NCI-H1105 (cell line): ENCODE measurements around the gene GLOD5.

Experiments used
- DNase-seq: peaks from one replicate; lab custom pipeline; 2025; lab: John Stamatoyannopoulos, UW

The GLOD5 gene

DNA sequence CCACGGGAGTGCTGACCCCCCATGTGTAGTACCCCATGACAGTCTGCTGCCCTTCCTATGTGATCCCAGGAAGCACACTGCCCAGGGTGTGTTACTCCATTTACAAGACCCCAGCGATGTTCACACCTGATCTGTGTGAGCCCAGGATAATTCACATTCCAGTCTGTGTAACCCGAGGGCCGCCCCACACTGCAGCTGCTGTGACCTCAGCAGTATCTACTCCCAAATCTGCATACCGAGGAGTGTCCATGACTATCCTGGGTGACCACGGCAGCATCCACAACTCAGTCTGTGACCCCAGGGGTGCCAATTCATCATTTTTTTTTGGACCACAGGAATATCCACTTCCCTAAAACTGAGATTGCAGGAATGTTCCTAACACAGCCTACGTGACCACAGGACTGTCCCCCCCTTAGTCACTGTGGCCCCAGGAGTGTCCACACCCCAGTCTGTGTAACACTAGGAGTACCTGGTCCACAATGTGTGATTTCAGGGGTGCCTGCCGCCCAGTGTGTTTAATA is 7.8 kb upstream of the GLOD5 start:
- no peak for DNase-seq

DNA sequence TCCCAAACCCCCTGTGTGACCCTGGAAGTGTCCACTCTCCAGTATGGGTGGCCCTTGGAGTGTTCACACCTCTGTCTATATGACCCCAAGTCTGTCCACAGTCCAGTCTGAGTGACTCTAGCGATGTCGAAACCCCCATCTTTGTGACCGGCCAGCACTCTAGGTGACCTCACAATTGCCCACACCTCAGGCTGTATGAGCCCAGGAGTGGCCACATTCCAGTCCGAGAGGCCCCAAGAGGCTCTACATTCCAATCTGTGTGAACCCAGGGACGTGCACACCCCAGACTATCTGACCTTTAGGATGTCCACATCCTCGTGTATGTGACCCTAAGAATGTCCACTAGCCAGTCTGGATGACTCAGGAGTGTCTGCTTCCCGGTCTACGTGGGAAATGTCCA is 7.3 kb upstream of the GLOD5 start:
- no peak for DNase-seq

DNA sequence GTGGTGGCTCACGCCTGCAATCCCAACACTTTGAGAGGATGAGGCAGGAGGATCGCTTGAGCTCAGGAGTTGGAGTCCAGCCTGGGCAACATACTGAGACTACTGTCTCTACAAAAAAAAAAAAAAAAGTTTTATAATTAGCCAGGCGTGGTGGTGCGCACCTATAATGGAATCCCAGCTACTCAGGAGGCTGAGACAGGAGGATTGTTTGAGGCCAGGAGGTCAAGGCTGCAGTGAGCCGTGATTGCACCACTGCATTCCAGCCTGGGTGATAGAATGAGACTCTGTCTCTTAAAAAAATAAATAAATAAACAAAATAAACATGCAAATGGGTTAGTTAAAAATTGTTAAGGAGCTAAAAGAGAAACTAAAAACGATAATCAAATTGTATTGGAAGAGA is 7.7 kb downstream of the GLOD5 start:
- DNase-seq, result no peak

DNA sequence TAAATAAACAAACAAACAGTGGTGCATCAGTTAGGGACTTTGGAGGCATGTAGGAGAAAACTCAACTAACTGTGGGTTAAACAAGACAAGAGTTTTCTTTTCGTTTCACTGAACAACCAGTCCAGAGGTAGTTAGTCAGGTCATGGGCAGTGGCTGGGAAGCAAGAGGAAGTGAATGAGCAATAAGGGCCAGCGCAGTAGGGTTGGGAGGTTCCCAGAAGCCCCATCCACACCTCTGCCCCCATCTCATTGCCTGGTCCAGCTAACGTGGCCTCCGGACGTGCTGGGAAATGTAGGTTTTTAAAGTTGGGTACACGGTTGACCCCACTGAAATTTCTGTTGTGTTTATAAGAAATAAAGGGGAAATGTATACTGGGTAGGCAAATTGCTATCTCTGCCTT is 8.7 kb downstream of the GLOD5 start:
- no peak for DNase-seq

DNA sequence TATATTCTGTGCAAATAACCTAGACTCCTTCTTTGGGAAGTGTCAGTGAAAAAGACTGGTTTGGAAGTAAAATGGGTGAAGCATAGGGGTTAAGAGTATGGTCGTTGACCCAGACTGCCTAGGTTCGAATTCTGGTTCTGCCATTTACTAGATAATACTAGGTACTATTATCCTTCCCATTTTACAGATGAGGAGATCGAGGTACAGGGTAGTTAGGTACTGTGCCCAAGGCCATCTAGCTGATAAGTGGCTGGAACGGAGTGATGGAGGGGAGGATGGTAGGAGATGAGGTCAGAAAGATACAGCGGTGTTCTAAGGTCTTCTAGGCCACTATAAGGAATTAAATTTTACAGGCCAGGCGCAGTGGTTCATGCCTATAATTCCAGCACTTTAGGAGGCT is 11.1 kb downstream of the GLOD5 start:
- DNase-seq, result no peak

DNA sequence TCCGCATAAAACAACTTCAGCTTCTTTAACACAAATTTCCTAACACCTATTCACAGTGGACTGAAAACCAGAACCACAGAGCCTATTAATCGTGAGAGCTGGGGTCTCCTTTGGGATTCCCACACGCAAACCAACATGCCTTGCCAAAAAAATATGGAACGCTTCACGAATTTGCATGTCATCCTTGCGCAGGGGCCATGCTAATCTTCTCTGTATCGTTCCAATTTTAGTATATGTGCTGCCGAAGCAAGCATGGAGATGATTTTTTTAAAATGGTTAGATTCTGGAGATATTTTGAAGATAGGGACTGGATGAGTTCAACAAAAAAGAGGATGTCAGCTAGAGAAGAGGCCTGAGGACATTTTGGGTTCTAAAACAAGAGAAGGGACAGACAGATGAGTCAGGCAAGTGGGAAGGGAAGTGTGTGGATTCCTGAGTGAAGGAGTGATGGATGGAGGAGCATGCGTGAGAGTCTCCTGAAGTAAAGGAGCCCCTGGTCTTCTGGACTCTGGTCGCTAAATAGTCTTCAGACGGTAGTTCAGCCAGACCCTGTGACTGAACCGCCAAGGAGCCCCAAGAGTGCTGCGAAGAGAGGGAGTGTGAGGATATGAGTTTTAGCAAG is 15.4 kb downstream of the GLOD5 start:
- DNase-seq, result no peak

DNA sequence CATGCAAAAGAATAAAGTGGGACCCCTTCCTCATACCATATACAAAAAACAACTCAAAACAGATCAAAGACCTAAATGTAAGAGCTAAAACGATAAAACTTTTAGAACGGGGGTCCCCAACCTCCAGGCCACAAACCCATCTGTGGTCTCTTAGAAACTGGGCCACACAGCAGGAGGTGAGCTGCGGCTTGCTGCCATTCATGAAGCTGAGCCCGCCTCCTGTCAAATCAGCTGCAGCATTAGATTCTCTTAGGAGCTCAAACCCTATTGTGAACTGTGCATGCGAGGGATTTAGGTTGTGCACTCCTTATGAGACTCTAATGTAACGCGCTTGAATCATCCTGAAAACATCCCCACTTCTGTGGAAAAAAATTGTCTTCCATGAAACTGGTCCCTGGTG is 17.9 kb downstream of the GLOD5 start:
- no peak for DNase-seq

DNA sequence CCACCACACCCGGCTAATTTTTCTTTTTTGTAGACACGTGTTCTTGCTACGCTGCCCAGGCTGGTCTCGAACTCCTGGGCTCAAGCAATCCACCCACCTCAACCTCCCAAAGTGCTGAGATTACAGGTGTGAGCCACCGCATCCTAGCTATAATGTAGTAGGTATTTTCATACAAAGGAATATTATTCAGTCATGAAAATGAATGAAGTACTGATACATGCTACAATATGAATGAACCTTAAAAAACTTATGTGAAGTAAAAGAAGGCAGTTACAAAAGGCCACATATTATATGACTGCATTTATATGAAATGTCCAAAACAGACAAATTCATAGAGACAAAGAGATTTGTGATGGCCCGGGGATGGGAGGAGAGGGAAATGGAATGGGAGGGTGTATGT is 20.2 kb downstream of the GLOD5 start:
- no peak for DNase-seq

DNA sequence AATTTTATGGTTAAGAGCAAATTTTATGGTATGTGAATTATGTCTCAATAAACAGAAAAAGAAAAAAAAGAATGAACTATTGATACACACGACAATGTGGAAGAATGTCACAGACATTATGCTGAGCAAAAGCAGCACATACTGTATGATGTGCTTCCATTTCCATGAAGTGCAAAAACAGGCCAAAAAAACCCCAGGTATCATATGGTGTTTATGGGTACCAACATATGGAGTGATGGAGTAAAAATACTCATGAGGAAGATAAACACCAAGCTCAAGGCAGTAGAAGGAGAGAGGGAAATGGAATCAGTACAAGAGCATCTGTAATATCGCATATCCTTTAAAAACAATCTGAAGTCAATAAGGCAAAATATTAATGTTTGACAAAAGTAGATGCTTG is 20.7 kb downstream of the GLOD5 start:
- DNase-seq, result no peak

DNA sequence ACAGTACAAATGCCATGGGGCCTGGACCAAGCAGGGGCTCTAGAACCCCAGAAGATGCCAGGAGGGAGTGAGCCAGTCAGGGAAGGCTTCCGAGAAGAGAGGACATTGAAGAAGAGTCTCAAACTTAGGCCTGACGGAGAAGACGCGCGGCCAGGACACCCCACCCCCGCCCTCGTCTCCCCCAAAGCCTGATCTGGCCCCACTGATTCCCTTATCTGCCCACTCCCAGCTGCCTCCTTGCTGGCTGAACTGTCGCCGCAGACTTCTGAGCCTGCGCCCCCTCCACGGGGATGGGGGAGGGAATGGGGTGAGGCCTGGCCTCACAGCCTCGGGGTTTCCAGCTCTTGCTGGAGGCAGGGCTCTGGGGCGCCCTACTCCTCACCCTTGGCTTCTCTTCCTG is 21.2 kb downstream of the GLOD5 start:
- no peak for DNase-seq

DNA sequence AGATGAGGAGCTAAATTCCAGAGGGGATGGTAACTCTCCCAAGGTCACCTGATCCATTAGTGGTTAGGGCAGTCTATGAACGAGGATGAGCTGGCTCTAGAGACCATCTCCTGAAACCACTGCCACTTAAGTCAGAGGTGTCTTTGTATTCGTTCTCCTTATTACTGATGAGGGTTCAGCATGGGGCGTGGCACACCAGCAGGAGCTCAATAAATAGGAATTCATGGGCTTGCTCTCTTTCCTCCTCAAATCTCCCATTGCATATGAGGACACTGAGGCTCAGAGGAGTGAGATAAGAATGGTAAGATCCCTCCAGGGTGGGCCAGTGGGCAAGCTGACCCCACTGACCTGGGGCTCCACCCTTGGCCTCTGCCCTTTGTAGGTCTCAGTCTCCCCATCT is 23.2 kb downstream of the GLOD5 start:
- DNase-seq, result no peak

DNA sequence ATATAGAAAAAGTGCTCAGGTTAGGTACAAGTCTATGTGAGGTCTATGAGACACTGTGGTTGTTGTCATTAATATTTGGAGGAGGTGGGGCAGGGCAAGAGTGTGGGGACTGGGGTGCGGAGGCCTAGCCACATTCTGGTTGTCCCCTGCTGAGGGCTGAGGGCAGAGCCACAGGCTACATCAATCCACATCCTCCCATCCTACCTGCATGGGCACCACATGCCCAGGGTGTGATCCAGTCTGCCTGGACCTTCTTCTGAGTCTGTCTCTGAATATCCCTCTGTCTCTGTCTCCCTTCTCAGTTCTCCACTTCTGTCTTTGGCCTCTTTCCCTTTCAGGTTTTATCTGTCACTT is 23.6 kb downstream of the GLOD5 start:
- DNase-seq, result no peak

DNA sequence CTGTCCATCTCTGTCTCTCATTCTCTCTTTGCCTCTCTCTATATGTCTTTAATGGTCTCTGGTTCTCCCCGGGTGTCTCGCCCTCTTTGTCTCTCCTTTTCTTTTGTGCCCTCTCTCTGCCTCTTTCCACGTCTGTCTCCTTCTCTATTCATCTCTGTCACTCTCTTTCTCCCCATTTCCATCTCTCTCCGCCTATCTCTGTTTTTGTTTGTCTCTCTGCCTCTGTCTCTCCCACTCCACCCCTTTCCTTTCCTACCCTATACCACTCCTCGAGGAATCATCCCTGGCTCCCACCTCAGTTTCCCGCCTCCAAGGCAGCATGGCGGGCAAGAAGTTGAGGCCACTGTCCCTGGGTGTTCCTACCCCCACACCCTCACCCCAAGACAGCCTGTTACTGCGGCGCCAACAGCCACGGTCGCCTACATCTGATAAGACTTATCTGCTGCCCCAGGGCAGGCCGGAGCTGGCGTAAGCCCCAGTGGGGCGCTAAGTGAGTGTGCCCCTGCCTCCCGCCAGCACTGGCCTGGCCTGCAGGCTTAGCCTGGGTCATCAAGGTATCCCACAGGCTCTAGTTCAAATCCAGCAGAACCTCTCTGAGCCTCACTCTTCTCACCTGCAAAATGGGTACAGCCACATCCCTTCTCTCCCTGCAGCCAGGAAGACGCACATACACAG is 24.1 kb downstream of the GLOD5 start:
- DNase-seq, result no peak

DNA sequence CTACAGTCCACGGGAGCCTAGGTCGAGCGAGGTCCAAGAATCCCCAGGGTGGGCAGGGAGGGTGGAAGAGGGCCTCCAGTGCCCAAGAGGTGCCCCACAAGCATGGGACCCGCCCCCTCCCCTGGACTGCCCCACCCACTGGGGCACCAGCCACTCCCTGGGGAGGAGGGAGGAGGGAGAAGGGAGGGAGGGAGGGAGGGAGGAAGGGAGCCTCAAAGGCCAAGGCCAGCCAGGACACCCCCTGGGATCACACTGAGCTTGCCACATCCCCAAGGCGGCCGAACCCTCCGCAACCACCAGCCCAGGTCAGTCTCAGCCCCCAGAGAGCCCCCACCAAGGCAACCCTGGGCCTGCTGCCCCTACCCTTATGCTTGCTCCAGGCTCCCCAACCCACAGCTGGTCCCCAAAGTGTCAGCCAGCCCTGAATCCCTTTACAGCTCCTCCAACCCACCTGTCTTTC is 24.8 kb downstream of the GLOD5 start, which contains the start of gene GATA1:
TSS of gene GATA1 (plus strand) at position 250 of the 460 bp plus-strand sequence. CDS start 4,520 bp downstream, outside the sequence.
- no peak for DNase-seq

DNA sequence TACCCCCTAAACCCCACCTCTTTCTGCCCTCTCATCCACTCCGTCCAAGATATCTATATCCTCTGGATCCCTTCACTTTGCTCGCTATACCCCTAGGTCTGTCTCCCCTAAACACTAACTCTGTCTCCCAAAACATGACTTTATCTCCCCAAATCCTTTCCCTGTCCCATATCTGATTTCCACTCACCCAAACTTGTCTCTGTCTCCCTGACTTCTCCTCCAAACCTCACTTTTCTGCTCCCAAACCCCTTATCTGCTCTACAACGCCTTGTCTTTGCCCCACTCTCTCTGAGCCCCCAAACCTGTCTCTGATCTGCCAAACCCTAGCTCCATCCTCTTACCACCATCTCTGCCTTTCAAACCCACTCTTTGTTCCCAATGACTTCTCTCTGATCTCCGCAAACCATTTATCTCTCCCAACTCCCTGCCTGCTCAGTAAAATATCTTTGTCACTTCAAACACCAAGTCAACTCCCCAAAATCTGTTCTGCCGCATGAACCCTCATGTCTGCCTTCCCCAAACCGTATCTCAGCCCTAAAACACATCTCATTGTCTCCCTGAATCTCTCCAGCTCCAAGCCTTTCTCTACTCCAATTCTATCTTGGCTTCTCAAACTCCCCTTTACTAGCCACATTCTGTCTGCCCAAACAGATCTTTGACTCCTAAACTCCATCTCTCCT is 25.4 kb downstream of the GLOD5 start:
- no peak for DNase-seq

DNA sequence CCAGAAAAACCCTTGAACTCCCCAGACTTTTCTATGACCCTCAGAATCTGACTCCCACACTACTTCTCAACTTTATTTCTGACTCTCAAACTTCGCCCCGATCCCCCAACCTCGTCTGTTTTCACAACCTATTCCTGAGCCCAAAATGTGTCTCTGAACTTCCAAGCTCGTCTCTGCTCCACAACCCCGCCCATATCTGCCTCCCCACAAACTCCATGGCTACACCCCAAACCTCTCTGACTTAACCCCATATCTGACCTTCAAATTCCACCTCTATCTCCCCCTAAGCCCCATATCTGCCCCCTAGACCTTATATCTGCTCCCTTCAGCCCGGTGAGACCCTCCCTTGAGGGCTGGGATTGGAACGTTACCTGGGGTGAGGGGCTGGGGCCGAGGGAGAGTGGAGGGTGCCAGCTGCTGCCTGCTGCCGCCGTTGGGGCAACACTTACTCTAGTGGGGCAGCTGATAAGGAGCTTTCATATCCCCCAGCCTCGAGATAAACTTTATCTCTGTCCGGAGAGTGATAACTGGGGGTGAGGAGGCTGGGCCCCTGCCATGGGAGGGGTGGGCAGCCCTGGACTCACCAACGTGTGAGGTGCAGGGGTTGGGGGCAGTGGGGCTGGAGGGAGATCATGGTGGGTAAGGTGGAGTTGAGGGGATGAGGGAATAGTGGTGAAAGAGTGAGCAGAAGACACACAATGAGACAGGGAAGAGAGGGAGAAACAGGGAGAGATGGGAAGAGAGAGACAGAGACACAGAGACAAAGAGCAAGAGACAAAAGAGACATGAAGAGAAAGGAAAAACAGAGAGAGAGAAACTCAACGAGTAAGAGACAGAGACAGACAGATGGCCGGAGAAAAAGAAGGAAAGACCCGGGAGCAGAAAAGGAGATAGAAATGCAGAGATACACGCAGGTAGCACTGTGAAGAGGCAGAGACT is 26.2 kb downstream of the GLOD5 start:
- no peak for DNase-seq

DNA sequence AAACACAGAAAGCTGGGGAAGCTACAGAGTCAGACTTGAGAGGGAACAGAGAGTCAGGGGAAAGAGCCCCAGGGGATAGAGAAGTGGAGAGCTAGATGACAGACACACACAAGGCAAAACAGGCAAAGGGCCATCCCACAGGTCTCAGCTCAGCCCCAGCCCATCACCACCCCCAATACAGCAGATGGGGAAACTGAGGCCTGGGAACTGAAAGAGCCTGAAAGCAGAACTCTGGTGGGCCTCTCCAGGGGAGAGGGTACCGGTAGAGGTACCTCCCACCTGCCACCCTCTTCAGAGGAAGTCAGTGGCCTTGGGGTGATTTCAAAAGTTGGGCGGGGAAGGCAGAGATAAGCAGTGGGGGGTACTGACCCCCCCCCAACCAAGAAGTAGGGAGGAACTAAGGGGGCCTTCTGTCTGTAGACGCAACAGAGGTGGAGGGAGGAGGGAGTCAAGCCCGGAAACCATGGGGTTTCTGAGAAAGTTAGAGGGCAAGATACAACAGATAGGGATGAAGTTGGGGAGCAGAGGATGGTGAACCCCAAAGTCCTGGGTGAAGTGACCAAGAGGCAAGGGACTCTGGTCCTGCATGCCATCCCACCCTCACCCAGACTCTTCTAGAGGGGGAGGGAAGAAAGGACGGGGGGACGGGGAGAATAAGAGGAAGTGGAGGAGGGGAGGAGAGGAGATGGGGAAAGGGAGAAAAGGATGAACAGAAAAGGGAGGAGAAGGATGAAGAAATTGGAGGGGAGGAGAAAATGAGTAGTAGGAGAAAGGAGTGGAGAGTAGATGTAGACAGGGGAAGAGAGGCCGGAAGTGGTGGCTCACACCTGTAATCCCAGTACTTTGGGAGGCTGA is 28.0 kb downstream of the GLOD5 start:
- no peak for DNase-seq

DNA sequence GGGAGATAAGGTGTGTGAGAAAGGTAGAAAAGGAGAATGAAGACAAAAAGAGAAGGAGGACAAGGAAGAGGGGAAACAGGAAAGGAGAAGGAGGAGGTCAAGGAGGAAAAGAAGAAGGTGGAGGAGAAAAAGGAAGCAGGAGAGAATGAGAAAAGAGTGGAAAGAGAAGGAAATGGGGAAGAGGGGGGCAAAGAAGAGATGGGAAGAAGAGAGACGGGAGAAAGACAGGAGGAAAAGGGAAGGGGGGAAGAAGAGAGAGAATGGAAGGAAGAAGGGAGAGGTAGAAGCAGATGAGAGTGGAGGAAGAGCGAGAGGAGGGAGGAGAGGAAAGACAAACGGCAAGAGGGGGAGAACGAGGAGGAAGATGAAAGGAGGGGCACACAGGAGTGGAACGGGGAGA is 28.9 kb downstream of the GLOD5 start:
- DNase-seq, result no peak

DNA sequence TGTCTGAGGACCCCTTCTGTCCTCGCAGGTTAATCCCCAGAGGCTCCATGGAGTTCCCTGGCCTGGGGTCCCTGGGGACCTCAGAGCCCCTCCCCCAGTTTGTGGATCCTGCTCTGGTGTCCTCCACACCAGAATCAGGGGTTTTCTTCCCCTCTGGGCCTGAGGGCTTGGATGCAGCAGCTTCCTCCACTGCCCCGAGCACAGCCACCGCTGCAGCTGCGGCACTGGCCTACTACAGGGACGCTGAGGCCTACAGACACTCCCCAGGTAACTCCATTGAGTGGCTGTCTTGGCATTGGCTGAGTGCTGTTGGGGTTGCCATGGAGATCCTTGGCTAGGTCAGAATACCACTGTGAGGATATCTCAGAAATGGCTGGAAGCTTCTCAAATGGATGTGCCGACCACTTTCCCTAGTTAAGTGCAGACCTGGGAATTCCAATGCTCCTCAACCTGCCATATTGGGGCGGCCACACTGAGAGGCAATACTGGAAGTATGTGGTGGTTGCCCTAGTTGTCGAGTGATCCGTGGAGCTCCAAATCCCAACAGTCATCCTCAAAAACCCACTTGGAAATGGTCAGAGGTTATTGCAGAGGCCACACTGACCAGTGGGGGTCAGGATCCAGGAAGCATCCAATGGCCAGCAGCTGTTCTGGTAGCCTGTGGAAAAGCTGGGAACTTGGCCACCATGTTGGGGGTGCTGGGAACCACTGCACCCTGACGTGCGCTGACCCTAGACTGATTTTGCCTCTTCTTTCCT is 29.7 kb downstream of the GLOD5 start:
- DNase-seq, result no peak

DNA sequence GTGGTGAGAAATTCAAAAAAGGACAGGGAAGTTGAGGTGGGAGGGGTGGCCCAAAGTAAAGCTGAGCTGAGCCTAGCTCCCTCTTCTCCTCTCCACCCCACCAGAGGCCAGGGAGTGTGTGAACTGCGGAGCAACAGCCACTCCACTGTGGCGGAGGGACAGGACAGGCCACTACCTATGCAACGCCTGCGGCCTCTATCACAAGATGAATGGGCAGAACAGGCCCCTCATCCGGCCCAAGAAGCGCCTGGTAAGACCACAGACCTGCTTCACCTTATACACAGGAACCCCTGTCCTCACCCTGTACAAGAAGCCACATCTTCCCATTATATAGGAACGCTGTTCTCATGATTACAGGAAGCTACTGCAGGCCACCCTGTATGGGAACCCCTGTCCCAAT is 30.7 kb downstream of the GLOD5 start:
- DNase-seq, result no peak
